ENCODE measurements around the gene ASL.

DNA sequence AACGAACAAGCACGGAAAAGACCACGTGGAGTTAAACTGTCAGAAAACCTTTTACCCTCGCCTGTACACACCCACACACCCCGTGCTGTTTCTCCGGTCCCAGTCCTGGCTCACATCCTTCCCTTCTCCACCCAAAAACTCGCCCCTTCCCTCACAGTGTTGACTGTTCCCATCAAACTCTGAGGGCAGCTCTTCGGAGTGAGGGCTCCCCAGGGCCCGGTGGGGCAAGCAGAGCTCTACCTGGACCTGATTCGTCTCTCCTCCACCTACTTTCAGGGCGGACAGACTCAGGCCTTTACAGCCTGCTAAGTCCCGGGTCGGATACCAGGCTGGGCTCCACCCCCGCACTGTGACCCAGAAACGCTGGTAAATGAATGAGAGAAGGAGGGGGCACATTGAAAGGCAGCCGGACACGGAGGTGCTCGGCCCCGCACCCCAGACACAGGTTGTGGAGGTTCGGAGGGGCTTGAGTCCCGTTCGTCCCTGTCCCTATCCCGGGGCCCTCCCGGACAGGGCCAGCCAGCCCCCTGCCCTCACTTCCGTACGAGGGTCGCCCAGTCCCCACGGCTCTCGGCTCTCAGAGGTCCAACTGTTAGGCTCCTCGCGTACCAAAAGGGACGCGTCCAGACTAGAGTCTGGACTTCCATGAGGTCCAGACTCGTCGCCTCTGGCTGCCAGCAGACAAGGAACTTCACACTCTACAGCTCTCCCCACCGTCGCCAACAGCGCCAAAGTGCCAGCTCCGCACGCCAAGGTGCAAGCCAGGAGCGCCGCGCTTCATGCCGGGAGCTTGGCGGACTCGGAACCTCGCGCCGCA lies 31.7 kb upstream of the ASL start:
- TF ChIP-seq, protein P1, sequence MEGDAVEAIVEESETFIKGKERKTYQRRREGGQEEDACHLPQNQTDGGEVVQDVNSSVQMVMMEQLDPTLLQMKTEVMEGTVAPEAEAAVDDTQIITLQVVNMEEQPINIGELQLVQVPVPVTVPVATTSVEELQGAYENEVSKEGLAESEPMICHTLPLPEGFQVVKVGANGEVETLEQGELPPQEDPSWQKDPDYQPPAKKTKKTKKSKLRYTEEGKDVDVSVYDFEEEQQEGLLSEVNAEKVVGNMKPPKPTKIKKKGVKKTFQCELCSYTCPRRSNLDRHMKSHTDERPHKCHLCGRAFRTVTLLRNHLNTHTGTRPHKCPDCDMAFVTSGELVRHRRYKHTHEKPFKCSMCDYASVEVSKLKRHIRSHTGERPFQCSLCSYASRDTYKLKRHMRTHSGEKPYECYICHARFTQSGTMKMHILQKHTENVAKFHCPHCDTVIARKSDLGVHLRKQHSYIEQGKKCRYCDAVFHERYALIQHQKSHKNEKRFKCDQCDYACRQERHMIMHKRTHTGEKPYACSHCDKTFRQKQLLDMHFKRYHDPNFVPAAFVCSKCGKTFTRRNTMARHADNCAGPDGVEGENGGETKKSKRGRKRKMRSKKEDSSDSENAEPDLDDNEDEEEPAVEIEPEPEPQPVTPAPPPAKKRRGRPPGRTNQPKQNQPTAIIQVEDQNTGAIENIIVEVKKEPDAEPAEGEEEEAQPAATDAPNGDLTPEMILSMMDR (IDR thresholded peaks at IDR 0.05), result peak in 1 of 7 experiments; percentile 6
- TF ChIP-seq POLR2A (IDR thresholded peaks at IDR 0.05), result peak; percentile 18 to 66 (median 55)

Measured in body of pancreas (tissue), 4 donors.